HG02852 (cell line): Measurements from ENCODE around the gene MICAL1.

Experiments used
- ATAC-seq: cut with Tn5 transposase; IDR thresholded peaks from one replicate; pipeline ENCODE4 v1.9.1; 2021; ENCODE audit warnings: mild to moderate bottlenecking, moderate library complexity; ENCODE audit not compliant: unreplicated experiment

MICAL1 gene

GRCh38 chr6:109454496-109455436, 806 bp downstream of the MICAL1 start:
- ATAC-seq, result peak; percentile 31

- no peak for ATAC-seq
These were observed 1.7 kb downstream of the MICAL1 start for GRCh38 chr6:109453594-109454495.

GRCh38 chr6:109453156-109453555, 2.4 kb downstream of the MICAL1 start:
- ATAC-seq, result no peak

DNA sequence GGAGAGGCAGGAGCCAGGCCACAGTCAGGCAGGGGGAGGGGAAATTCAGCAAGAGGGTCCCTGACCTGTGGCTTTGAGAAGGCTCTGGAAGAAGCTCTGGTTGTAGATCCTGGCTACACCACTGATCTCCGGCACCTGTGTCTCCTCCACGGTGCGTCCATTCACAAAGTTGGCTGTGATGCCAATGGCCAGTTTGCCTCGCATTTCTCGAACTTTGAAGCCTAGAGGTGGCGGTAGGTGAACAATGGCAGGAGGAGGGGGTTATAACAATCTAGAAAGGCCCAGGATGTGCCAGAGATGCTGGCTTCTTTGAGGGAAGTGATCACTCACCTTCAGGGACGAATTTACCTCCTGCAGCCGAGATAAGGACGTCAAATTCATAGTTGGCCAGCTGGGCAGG, 3.4 kb downstream of the MICAL1 start:
- ATAC-seq, result no peak

GRCh38 chr6:109451376-109451775, 4.2 kb downstream of the MICAL1 start:
- ATAC-seq, result no peak

DNA sequence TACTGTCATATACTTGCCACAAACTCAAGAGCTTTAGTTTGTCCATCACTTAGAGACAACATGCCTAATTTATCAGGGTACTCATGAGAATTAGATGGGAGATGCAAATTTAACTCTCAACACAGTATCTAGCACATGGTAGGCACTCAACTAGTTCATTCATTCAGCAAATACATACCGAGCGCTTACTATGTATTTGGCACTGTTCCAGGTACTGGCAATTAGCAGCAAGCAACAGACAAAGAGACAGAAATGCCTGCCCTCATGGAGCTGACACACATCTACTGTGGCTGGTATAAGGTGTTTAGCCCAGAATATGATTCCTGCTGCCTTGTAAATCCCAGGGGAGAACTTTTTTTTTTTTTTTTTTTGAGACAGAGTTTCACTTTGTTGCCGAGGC, 4.8 kb downstream of the MICAL1 start:
- no peak for ATAC-seq

DNA sequence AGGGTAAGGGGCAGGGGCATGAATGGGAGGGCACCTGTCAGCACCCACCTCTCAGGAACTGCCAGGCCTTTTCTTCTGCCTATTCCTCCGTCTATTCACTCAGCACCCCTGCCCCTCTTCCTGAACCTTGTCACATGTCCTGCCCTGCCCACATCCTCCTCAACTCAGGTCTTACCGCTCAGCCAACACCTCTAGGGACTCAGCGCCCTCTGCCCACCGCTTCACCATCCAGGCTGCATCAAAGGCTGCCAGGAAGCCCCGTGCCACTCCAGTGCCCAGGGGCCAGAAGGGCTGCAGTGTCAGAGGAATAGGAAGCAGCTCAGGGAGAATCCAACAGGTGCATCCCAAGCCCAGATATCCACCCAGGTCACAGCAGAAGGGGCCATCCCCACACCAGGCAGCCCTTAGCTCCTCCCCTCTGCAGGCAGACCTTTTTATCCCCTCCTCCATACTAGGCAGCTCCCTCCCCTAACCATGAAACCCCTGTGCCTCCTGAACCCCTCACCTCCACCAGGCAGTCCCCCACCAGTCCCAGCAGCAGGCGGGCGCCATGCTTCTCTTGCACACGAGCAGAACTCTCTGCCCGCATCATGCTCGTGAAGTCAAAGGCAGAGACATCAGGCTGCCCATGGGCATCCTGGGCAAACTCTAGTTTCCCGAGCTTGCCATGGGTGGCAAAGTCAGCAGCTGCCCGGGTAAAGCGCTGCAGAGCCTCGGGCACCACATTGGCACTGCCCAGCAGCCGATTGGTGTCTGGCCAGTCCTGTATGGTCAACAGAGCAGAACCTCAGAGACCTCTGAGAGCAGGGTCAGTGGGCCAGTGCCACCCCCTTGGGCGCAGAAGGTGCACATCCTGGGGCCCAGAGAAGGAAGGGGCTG, 5.5 kb downstream of the MICAL1 start:
- no peak for ATAC-seq

DNA sequence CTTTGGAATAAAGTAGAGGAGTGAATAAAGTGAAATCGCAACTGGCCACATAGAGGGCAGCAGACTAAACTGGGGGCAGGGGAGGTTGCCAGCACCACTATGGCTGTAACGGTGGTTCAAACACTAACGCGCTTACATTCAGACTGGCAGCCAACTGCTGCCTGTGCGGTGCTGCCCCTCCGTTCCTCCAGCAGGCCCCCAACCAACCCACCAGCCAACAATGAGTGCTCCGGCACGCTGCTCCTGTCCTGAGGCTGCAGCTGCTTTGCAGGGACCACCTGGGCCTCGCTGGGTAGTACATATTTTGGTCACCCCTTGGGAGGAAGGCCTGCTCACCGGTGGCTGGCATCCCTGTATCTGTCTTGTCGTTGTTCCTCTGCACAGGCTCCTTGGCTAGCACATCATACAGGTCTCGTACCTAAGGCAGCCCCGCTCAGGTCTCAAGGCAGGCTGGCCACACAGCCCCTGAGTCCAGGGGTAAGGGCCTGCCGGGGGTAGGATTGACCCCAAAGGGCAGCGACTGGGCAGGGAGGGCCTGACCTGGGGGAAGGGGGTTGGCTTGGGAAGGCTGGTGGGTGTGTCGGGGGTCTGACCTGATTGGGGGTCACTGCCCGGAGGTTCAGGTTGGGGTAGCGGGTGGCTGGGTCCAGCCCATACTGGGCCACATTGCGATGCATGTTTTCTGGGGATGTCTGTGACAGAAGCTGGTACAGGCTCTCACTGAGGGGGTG, 6.3 kb downstream of the MICAL1 start:
- no peak for ATAC-seq

- no peak for ATAC-seq
These were observed 7.0 kb downstream of the MICAL1 start for GRCh38 chr6:109448615-109449014.

DNA sequence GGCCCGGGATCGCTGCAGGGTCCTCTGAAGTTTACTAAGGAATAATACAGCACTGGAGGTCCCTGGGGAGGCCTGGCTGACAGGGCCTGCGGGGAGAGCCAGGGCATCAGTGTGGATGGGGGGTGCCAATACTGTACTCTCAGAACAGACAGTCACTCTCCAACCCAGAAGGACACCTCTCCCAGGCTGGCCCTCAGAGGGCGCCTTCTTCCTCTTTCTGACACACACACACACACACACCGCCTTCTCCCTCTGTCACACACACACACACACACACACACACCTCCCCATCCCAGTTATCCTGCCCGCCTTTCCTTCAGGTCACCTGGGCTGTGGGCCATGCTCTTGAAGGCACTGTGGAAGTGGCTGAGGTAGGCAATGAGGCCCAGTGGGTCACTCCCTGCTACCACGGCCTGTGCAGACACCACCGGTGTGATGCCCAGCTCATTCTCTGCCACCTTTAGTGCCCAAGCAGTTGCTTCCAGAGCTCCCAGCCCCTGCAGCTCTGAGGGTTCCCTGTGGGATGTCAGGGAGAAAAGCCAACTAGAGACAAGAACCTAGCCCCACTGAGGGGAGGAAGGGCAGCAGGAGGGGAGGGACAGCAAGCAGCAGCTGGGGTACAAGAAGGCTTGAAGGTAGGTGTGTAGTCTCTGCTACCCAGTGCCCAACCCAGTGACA, 7.6 kb downstream of the MICAL1 start:
- no peak for ATAC-seq

GRCh38 chr6:109447087-109447486, 8.5 kb downstream of the MICAL1 start:
- no peak for ATAC-seq

GRCh38 chr6:109446541-109446940, 9.0 kb downstream of the MICAL1 start:
- no peak for ATAC-seq

- ATAC-seq, result no peak
These were observed 9.5 kb downstream of the MICAL1 start for GRCh38 chr6:109446072-109446471.

DNA sequence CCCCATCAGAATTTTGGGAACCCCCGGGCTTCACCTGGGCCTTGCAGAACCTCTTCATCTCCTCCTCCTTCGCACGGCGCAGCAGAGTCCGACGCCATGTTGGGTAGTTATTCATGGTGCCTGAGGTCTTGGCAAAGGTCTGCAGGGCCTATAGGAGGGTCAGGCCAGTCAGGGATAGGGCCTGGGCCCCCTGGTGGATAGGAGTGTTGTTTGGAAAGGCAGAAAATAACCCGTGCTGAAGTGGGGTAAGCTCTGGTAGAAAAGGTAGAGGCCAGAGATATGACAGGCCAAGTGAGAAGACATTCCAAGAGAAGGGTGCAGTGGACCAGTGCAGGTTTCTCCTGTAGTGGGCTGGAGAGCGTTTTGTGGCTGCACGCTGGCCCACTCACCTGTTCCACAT, 10.2 kb downstream of the MICAL1 start:
- no peak for ATAC-seq

DNA sequence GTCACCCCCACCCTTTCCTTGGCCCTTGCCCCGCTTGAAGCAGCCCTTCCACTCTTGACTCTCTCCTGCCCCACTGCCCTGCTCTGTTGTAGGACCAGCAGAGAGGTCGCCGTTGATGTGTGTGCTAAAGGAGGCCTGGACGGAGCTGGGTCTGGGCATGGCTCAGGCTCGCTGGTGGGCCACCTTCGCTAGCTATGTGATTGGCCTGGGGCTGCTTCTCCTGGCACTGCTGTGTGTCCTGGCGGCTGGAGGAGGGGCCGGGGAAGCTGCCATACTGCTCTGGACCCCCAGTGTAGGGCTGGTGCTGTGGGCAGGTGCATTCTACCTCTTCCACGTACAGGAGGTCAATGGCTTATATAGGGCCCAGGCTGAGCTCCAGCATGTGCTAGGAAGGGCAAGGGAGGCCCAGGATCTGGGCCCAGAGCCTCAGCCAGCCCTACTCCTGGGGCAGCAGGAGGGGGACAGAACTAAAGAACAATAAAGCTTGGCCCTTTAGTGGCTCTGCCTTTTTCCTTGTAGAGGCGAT, 12.1 kb downstream of the MICAL1 start:
- ATAC-seq, result no peak

GRCh38 chr6:109442393-109442924, 13.1 kb downstream of the MICAL1 start:
- no peak for ATAC-seq

DNA sequence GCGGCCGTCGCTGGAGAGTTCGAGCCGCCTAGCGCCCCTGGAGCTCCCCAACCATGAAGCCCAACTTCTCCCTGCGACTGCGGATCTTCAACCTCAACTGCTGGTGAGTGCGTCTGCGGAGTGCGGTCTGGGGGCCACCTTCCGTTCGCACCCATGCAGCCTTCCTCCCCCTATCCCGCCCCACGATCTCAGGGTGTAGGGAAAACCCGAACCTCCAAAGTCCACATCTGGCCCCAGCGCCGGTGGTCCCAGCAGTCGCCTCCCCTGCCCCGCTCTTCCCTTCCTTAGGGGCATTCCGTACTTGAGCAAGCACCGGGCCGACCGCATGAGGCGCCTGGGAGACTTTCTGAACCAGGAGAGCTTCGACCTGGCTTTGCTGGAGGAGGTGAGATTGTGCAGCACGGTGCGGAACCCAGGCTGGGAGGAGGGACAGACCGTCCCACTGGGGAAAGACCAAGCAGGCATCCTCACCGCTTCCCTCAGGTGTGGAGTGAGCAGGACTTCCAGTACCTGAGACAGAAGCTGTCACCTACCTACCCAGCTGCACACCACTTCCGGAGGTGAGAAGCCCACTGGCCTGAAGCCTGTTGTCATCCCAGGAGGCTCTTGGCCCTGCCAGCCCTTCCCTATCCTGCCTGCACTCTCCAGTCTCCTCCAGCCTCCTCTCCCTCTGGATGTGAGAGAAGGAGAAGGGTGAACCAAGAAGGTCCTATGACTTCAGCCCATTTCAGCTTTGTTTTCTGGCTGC, 14.3 kb downstream of the MICAL1 start:
- peak; percentile 29 for ATAC-seq

GRCh38 chr6:109440331-109441068, 15.1 kb downstream of the MICAL1 start, which contains the start of the genes PPIL6 and SMPD2:
TSS of gene PPIL6 (minus strand) at chr6:109440628. CDS start at chr6:109440590, 38 bp downstream.
TSS of gene SMPD2 (plus strand) at chr6:109440724. CDS start at chr6:109441122, 398 bp downstream.
- peak; percentile 89 for ATAC-seq
